ENCODE results near the gene MRPL18.
"Not testable (repeated sequence)": the region's sequence is repeated elsewhere in the genome, so short reads cannot be mapped to it uniquely, and the experiment has no call there.

The MRPL18 gene

DNA sequence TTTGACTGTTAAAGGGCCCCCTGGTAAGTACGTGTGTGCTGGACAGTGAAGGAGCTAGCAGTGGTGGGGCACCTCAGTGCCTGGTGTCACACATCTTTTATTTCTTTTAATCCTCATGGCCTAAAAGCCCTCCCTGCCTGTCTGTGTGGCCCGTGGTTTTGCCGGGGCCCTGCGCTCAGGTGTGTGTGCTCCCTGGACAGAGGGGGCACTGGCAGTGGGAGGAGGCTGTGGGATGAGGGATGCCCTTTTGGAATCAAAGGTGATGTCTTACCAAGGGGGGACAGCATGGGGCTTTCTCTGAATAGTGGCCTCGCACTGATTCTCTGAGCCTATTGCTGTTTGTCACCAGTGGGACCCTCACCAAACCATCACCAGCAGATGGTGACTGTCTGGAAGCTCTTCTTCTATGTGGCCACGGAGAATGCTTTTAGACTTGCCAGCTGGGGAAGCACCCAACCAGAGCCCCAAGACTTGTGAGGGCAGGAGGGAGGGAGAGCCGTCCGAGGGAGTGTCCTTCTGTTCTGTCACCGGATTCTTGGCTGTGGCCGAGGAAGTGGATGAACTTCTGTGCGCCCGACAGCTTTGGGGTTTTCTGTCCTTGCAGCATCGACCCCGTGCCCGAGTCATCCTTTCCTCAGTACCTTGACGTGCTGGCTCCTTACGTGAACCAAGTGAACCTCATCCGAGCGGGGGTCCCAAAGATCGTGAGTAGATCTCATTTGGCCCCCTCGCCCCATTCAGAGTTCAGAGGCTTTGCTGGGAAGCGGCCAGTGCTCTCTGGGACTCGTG is 27.9 kb downstream of the MRPL18 start:
- DNase-seq: no peak

DNA sequence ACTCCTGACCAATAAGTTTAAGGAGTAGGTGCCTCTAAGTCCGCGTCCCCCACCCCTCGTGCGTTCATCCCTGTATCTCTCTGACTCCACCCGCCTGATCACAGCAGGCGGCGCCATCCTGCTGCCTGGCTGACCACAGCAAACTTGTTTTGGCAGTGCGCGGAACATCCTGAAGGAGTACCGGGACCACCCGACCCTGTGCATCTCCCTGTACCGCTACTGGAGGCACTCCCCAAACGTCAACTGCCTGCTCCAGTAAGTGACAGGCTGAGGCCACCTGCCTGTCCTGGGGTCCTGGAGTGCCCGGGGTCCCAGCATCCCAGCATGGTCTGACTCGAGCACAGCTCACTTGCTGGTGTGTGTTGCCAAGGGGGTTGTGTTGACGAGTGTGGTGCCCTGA is 28.8 kb downstream of the MRPL18 start:
- DNase-seq: no peak

DNA sequence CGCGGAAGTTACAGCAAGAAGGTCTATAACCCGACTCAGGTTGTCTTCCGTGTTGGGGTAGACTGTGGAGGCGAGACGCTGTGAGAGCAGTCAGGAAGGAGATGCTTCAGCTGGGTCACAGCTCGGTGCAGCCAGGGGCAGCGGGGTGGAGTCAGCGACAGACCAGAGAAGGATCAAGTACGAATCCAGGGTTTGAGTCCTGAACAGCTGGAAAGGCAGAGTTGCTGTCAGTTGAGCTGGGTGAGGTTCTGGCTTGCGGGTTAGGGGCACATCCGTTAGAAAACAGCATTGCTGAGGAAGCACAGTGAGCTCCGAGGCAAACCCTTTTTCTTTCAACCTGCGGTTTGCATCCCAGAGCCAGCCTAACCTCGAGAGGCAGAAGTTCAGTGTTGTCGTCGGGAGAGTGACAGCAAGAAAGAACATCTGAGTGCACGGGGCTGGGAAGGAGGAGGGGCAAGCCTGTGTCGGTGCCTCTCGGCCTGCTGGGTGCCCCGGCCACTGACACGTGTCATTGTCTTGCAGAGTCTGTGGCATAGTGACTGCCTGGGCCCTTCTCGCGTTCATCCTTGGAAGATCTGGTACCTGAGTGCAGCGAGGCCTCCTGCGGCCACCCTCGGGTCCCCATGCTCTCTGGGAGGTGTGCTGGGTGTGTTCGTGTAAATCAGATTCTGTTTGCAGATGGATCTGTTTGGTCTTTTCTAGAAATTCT is 29.8 kb downstream of the MRPL18 start:
- no peak for DNase-seq

DNA sequence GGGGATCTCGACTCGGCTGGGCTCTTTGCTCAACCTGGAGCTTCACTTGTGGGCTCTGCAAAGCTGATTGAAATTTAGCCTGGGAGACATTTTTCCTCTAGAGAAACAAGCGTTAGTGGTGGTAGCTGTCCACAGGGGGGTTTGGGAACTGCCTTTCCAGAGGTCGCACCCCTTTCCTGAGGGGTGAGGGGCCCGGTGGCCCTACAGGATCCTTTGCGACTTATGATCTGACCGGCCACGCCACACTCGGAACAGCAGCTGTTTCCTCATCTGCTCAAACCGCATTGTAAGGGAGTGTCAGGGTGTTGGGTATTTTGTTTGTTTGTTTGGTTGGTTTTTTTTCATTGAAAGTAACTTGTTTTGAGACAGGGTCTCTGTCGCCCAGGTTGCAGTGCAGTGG is 30.9 kb downstream of the MRPL18 start:
- DNase-seq: no peak

DNA sequence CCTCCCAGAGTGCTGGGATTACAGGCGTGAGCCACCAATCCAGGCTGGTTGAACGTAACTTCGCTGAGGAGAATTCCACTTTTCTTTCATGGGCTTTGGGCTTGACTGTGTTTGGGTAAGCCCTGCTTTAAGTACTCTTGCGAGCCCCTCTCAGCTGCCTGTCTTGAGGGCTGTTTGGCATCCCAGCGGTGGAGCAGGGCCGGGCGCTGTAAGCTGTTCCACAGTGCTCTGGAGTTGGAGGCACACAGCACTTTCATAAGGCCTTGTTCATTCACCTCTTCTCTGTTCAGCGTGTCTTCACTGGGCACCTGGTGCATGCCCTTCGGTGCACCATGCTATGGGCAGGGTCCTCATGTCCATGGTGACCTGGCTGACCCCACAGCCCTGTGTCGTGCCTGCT is 31.5 kb downstream of the MRPL18 start:
- no peak for DNase-seq

DNA sequence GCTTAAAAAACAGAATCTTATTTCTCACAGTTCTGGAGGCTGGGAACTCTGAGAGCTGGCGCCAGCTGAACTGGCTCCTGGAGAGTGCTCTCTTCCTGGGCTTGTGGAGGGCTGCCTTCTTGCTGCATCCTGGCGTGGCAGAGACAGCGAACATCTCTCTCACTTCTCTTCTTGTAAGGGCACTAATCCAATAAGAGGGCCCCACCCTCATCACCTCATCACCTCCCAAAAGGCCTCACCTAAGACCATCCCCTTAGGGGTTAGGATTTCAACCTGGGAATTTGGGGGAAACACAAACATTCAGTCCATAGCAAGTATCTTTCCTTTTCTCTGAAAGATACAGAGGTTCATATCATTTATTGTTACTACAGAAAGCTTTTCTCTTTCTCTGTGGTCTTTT is 33.7 kb downstream of the MRPL18 start:
- no peak for DNase-seq

DNA sequence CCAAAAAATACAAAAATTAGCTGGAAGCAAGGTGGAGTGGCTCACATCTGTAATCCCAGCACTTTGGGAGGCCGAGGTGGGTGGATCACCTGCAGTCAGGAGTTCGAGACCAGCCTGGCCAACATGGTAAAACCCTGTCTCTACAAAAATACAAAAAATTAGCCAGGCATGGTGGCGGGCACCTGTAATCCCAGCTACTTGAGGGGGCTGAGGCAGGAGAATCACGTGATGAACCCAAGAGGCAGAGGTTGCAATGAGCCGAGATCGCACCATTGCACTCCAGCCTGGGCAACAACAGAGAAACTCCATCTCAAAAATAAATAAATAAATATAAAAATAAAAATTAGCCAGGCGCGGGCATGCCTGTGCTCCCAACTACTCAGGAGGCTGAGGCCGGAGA is 34.4 kb downstream of the MRPL18 start:
- not testable (repeated sequence) for DNase-seq

DNA sequence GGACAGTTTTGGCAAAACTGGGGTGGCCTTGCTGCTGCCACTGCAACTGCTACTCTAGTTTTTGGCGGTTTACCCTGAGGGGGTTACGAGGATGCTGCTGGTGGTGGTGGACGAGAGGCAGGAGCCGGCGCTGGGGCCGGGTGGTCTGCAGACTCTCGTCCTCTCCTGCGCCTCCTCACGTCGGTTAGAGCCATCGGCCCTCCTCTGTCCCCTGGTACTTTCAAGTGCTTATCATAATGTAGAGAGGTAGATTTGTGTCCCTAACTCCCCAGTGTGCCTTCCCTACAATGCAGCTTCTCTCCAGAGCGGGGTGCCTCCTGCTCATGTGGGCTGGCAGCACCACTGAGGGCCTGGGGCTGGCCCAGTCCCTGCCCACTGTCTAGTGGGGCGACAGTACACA is 35.7 kb downstream of the MRPL18 start:
- no peak for DNase-seq

DNA sequence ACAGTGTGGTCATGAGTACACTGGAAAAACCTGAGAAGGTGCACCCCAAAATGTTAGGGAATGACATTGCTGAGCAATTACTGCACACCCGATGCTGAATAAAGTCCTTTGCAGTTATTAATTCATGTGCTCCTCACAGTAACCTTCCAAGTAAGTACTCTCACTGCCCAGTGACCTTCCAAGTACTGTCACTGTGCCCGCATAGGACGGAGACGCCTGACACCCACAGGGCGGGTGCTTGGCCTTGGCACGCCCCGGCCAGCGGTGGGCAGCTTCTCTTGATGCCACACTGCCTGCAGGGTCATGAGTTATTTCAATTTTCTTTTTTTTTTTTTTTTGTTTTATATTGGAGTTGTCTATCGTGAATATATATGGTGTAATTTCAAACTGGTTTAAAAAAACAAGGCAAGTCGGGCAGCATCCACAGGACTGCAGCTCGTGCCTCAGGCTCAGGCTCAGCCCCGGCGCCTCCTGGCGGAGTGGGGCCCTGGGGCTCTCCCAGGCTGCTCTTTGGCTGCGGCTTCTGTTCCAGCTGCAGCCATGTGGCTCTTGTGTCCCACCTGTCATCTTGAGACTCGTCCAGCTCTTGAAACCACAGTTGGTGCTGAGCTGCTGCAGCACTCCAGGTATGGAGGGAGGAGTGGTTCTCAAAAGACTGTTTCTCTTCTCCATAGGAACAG is 36.8 kb downstream of the MRPL18 start:
- DNase-seq: no peak

DNA sequence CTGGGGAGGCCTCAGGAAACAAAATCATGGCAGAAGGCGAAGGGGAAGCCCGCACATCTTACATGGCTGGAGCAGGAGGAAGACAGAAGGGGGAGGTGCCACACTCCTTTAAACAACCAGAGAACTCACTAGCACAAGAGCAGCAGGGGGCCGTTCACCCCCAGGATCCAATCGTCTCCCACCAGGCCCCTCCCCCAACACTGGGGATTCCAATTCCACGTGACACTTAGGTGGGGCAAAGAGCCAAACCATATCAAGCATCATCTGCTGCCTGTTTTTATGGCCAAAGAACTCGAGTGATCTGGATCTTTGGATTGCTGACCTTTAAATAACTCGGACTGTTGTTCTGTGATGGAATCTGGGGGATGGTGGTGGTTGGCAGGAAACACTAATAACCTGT is 37.8 kb downstream of the MRPL18 start:
- DNase-seq: no peak

DNA sequence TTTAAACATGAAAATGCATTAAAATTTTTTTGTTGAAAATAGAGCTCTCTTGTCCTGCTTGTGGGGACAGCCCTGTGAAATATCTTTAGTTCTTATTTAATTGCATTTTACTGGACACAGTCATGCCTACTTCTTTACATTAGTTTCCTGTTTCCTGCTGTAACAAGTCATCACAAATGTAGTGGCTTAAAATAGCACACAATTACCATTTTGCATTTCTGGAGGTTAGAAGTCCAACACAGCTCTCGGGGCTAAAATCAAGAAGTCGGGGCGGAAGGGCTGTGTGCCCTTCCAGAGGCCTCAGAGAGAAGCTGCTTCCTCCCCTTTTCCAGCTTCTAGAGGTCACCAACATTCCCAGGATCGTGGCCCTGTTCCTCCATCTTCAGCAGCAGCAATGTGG is 39.3 kb downstream of the MRPL18 start:
- no peak for DNase-seq

DNA sequence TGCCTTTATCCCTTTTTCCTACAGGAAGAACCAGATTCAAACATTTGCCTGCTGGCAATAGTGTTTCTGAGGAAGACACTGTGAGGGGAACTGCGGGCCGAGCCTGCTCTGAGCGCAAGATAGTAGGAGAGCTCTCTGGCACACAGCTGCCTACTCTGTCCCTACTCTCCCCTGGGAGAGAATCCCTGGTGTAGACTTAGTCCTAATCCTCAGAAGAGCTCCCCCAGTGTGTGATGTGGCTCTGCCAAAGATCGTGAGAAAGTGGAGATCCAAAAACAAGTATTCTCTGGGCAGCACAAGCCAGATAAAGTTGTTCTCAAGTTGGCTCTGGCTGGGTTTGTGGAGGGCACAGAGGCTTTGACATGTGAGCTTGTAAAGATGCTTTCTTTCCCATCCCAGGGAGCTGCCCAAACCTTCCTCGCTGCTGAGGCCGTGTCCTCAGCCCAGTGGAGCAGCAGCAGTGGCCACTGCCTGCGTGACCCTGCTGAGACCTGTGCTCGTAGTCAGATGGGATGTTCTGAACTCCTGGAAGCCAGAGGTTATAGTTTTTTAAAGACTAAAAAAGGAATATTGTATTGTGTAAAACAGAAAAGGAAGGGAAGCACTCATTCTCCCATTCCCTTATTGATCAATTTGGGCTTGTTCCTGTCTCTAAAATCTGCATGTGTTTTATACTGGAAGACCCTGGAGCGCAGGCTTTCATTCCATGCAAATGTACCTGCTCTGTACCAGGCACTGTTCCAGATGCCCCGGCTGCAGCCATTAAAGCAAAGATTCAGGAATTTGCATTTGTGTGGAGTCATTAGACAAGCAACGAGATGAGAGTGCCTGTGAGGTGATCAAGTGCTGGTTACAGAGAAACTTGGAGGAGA is 40.5 kb downstream of the MRPL18 start:
- no peak for DNase-seq

DNA sequence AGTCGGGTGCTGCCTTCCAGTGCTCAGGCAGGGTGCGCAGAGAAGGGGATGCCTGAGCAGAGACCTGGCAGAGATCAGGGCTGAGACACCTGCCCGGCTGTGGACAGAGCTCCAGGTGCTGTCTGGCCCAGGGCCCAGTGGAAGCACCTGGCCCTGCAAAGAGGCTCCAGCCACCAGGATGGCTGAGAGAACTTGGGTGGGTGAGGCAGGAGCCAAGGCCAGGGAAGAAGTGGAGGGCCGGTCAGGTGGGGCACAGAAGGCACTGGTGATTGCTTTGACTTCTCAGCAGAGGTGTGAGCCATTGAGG is 41.1 kb downstream of the MRPL18 start:
- DNase-seq: no peak

DNA sequence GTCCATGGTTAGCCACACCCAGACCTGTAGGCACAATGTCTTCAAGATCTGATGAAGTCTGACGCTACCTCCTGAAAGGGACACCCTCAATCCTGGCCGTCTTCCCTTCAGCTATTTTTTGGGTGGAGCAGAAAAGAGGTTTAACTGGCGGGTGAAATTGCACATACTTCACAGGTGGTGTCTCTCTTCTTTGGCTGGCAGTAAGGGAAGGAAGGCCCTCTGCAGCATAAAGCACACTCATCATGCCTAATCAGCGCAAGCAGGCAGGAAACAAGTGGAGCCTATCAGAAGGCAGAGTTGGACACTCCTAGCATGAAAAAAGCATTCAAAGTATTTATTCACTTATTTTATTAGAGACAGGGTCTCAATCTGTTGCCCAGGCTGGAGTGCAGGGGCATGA is 42.7 kb downstream of the MRPL18 start:
- DNase-seq: peak; percentile 29

DNA sequence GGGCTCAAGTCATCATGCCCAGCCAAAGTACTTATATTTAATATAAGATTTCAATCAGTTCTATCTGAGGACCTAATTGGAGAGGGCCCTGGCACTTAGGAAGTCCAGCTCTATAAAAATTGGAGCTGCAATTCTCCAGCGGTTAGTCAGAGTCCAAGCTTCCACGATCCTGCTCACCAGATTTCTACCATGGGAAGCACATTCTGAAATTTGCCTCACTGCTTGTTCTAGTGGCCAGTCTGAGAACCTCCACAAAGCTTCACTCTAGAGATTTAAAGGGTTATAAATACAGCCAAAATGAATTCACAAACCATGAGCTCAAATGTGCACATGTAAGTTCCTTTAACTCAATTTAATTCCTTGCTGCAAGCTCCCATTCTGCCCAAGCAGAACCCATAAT is 43.3 kb downstream of the MRPL18 start:
- peak; percentile 22 for DNase-seq

DNA sequence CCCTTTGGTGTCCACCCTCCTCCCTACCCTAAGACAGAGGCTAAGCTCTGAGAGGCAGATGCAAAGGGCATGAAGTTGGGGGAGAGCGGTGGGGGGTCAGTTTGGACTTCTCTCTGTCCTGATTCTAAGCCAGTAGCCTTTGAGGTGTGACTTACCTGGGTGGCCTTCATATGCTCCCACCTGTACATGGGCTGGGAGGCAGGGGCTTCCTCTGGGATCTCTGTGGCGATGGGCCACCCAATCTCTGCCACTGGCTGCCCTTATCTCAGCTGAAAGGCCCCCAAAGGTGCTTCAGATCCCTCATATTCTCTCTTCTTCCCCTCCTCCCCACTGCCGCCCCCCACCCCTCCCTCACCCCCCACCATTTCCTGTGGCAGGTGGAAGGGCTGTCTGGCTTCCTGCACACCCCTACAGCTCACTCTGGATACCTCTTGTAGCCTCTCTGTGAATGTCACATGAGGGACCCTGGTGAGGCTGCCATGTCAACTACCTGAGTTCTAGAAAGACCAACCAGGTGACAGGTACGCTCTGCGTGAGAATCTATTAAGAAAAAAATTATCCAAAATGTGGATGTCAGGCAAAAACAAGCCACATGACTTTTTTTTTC is 43.8 kb downstream of the MRPL18 start:
- no peak for DNase-seq

DNA sequence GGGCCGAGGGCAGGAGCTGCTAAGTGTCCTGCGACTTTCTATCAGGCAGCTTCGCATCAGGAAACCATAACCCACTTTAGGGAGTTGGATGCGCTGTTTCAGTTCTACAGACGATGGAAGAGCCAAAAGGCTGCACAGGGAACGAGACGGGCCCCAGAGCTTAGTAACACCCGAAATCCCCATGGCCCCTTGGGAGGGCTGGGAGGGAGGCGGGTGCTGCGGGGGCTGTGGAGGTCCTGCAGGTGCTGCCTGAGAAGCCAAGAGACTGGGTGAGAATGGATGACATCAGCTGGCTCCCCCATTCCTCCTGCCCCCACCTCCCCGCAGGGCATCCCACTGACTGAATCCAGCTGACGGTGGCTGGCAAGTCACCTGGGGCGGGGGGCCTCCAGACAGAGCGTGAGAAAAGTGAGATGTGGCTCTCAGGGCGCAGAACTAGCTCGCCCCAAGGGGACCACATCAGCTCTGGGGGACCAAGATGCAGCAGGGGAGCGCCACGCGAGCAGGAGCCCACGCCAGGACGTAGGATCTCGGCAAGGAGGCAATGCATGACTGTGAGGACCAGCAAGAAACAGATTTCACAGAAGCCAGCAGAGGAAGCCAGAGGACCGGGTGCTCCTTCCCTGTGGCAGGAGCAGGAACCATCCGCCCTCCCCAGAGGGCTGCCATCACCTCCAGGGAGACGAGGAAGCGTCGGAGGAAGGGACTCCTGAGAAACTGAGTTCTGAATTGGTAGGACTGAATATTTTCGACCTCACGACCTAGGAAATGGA is 46.6 kb downstream of the MRPL18 start:
- no peak for DNase-seq

DNA sequence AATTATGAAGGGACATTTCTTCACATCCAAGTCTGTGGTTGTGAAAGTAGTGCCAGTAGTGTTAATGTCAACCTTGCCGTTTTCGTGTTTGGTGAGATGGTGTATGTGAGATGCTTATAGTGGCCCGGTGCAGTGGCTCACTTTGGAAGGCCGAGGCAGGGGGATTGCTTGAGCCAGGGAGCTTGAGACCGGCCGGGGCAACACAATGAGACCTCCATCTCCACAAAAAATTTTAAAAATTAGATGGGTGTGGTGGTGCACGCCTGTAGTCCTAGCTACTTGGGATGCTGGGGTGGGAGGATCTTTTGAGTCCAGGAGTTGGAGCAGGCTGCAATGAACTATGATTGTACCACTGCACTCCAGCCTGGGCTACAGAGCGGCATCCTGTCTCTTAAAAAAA is 47.2 kb downstream of the MRPL18 start:
- DNase-seq: no peak

DNA sequence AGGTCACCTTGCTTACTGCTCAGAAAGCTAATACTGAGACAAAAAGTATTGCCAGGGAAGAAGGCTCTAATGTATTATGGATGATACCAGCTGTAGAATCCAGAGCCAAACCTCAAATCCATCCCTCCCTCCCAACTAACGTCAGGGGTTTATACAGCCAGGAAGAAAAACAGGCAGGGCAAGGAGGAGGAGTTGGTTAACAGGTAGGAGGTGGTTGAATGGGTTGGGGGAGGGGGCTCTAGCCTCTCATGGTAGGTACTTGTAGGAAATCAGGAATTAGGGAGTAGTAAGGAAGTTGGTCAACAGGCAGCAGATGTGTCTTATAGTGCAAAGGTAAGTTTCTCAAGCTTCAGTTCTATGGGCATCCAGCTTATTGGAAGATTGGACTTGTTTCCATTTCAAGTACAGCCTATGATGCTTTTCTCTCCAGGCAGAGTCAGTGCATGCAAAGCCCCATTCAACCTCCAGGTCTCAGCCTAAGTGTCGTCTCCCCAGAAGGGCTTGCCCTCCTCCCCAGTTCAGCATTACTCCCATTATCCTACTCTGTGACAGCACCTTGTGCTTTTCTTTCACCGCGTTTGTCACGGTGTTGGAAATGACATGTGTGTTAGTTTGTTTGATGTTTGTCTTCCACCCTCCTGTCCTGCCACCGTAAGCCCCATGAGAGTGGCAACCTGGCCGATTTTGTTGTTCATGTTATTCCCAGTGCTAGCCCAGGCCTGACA is 47.9 kb downstream of the MRPL18 start:
- peak; percentile 42 for DNase-seq

DNA sequence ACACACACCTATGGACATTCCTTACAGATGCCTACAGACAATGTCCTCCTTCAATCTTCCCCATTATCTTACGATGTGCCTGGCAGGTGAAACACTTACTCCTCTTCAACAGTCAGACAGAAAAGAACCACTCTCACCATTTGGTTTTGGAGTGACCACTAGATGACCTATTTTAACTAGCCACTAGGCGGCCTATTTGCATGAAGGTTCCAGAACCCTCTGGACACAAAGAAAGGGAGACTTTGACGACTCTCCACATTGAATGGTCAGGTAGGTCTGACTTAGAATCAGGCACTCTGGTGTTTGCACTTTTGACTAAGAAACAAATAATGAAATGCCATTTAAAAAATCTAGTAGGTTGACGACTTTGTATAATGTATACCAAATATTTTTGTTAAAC is 51.8 kb downstream of the MRPL18 start:
- no peak for DNase-seq
